Left ventricle myocardium inferior (tissue), 1 donor: ENCODE results near the gene STK17B. TPM values are rescaled to one million over a fixed set of nuclear protein-coding genes. Genes with fewer than 3 reads are reported as not detected.
"Not testable (repeated sequence)": the region's sequence is repeated elsewhere in the genome, so short reads cannot be mapped to it uniquely, and the experiment has no call there.

Experiments used
- DNase-seq: peaks from one replicate; pipeline ENCODE4 v3.0.0-alpha.2; 2020
- H3K27ac ChIP-seq: fragments of 200-600 bp; replicated peaks from 2 replicates; pipeline ENCODE4 v1.8.0; 2021
- H3K27me3 ChIP-seq: fragments of 200-600 bp; 2 replicates; pipeline ENCODE4 v1.8.0; 2021; ENCODE audit warnings: low read depth
- H3K36me3 ChIP-seq: fragments of 200-600 bp; 2 replicates; pipeline ENCODE4 v1.8.0; 2021
- H3K4me1 ChIP-seq: fragments of 200-600 bp; 2 replicates; pipeline ENCODE4 v1.8.0; 2021
- H3K4me3 ChIP-seq: fragments of 200-600 bp; 2 replicates; pipeline ENCODE4 v1.8.0; 2021; ENCODE audit warnings: mild to moderate bottlenecking, moderate library complexity
- H3K9me3 ChIP-seq: fragments of 200-600 bp; replicated peaks from 2 replicates; pipeline ENCODE4 v1.8.0; 2021
- CTCF ChIP-seq: fragments of 200-600 bp; IDR thresholded peaks from 2 replicates; pipeline ENCODE4 v1.8.0; 2021; ENCODE audit warnings: antibody characterized with exemption, mild to moderate bottlenecking, borderline replicate concordance
- intact Hi-C: fragments of 100-400 bp; cut with micrococcal nuclease; formaldehyde crosslinking; loops from one replicate; pipeline ENCODE4 v1.11.0; 2022
- total RNA-seq: library from RNA; stranded (reverse); fragmentation: NEBNext Ultra II Directional; extraction: Animal tissue kit (Norgen Biotek cat#: 25700); gene quantifications from one replicate; pipeline ENCODE4 v1.2.1, GENCODE V29; 2021
- donor health status: DM: no; HTN: yes; CAD: no; lungs with severe emphysema.

The STK17B gene
- total RNA-seq, 1 donor from 2014 or later: 4.9 TPM

DNA sequence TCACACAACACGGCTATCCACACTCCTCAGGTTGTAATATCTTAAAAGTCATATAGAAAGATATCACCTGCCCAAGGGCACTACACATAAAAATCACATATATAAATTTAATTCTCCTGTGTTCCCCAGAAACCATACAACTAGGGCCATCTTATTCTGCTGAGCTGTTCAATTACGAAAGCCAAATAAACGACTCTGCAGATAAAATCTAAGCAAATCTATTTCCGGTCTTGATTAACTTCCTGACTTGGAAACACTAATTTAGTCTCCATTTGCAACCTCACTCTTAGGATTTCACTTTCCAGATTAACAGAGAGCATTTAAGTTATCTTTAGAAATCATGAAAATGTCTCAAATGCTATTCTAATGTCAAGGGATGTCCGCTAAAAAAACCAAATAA lies 23.9 kb upstream of the STK17B start:
- no peak for DNase-seq
- intact Hi-C loops: no loop called here
- Histone ChIP-seq H3K36me3 (peaks cover 9% of the 10 kb centered on the region), H3K27ac (no peak overlapping the region), H3K27me3 (no peaks in the 10 kb centered on the region), H3K4me3 (no peak overlapping the region), H3K4me1 (no peaks in the 10 kb centered on the region), H3K9me3 (no peaks in the 10 kb centered on the region)
- TF ChIP-seq CTCF: no peak

- H3K9me3 ChIP-seq: no peaks in the 10 kb centered on the region
- H3K4me3 ChIP-seq: no peak overlapping the region
- no peak for TF ChIP-seq CTCF
- no peaks in the 10 kb centered on the region for H3K27me3 ChIP-seq
- H3K36me3 ChIP-seq: no peaks in the 10 kb centered on the region
- H3K4me1 ChIP-seq: no peaks in the 10 kb centered on the region
- intact Hi-C loops: no loop called here
- no peak for DNase-seq
- H3K27ac ChIP-seq: no peak overlapping the region
These were observed 20.2 kb upstream of the STK17B start for GRCh38 chr2:196191541-196191940.

GRCh38 chr2:196187898-196188458 lies 16.6 kb upstream of the STK17B start:
- H3K4me1 ChIP-seq: no peaks in the 10 kb centered on the region
- no peak for TF ChIP-seq CTCF
- intact Hi-C loops: no loop called here

GRCh38 chr2:196187175-196187700 lies 15.9 kb upstream of the STK17B start:
- H3K4me3 ChIP-seq, H3K36me3 ChIP-seq, H3K4me1 ChIP-seq, H3K27me3 ChIP-seq, DNase-seq, H3K27ac ChIP-seq, H3K9me3 ChIP-seq, intact Hi-C loops: not testable (repeated sequence)

More at GRCh38 chr2:196187898-196188458, 16.6 kb upstream of the STK17B start:
- H3K9me3 ChIP-seq: no peaks in the 10 kb centered on the region
- H3K27me3 ChIP-seq: no peaks in the 10 kb centered on the region
- no peak overlapping the region for H3K4me3 ChIP-seq
- H3K27ac ChIP-seq: no peak overlapping the region
- H3K36me3 ChIP-seq: no peaks in the 10 kb centered on the region
- DNase-seq: no peak

DNA sequence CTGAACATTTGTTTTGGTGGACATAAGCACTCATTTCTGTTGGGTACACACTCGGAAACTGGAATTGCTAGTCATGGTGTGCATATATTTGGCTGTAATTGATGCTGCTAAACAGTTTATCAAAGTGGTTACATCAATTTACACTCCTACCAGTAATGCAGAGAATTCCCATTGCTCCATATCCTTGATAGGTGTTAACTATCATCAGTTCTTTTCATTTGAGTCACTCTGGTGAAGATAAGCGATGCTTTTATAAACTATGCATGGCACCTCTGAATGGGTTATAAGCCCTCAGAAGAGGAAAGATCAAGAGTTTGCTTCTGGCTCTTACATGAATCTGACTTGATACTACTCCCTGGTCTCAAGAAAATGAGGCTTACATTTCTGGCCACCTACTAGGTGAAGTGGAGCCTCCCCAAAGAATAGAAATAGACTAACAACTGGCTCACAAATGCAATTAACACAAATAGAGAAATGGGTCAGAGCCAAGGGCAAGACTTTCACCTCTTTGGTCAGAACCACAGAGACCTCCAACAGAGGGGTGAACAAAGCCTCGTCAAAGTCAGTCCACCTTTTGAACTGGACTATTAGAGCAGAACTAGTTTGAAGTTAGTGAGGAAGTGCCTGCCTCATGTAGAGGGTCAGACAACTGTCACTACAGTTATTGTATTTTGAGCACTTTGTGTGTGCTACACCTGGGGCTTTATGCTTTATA lies 15.0 kb upstream of the STK17B start:
- no peak for TF ChIP-seq CTCF
- H3K9me3 ChIP-seq: no peaks in the 10 kb centered on the region
- intact Hi-C loops: no loop called here
- DNase-seq: no peak
- H3K36me3 ChIP-seq: no peaks in the 10 kb centered on the region
- H3K27me3 ChIP-seq: no peaks in the 10 kb centered on the region
- no peak overlapping the region for H3K27ac ChIP-seq
- no peak overlapping the region for H3K4me3 ChIP-seq
- no peaks in the 10 kb centered on the region for H3K4me1 ChIP-seq

DNA sequence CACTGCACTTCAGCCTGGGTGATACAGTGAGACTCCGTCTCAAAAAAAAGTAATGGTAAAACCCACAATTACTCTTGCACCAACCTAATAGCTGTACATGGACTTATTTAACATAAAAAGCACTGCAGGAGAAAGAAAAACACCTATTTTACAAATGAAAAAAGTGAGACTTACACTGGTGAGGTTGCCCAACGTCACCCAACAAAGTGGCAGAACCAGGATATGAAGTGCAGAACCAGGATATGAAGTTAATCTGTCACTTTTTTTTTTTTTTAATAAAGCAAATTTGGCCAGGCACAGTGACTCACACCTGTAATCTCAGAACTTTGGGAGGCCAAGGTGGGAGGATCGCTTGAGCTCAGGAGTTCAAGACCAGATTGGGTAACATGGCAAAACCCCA lies 13.5 kb upstream of the STK17B start:
- Histone ChIP-seq H3K4me3 (no peak overlapping the region), H3K4me1 (no peaks in the 10 kb centered on the region), H3K27ac (no peak overlapping the region), H3K36me3 (no peaks in the 10 kb centered on the region), H3K27me3 (no peaks in the 10 kb centered on the region), H3K9me3 (no peaks in the 10 kb centered on the region)
- TF ChIP-seq CTCF: no peak
- DNase-seq: no peak
- intact Hi-C loops: no loop called here
